SK-N-SH treated with all-trans-retinoic acid at 6 μM for 48 hours (cell line): Measurements from ENCODE around the gene TMEM203.

Experiments
- ATAC-seq: fragments of 200-7000 bp; cut with Tn5 transposase; 3 replicates; pipeline ENCODE4 v1.9.1; 2020; ENCODE audit warnings: mild to moderate bottlenecking, moderate library complexity
- ARNTL ChIP-seq: fragments of 450-650 bp; formaldehyde crosslinking; IDR thresholded peaks from 2 replicates; pipeline ENCODE4 v1.5.0; 2020; ENCODE audit warnings: low read depth, mild to moderate bottlenecking, moderate library complexity, borderline replicate concordance
- BACH2 ChIP-seq: fragments of 250-450 bp; sonication (Bioruptor Pico); IDR thresholded peaks from 2 replicates; pipeline ENCODE4 v1.9.0; 2021; ENCODE audit warnings: mild to moderate bottlenecking, borderline replicate concordance
- CSDC2 ChIP-seq: fragments of 250-450 bp; sonication (Bioruptor Pico); IDR thresholded peaks from 2 replicates; pipeline ENCODE4 v1.5.0; 2020; ENCODE audit warnings: mild to moderate bottlenecking, moderate library complexity
- ESRRG ChIP-seq: fragments of 250-450 bp; sonication (Bioruptor Pico); IDR thresholded peaks from 2 replicates; pipeline ENCODE4 v1.6.1; 2021; ENCODE audit warnings: mild to moderate bottlenecking
- GLIS3 ChIP-seq: fragments of 250-450 bp; sonication (Bioruptor Pico); IDR thresholded peaks from 2 replicates; pipeline ENCODE4 v1.5.0; 2020; ENCODE audit warnings: mild to moderate bottlenecking, moderate library complexity
- OSR1 ChIP-seq: fragments of 250-450 bp; sonication (Bioruptor Pico); IDR thresholded peaks from 2 replicates; pipeline ENCODE4 v1.8.0; 2022; ENCODE audit warnings: moderate library complexity, mild to moderate bottlenecking, inconsistent platforms
- RARB ChIP-seq: fragments of 250-450 bp; sonication (Bioruptor Pico); IDR thresholded peaks from 2 replicates; pipeline ENCODE4 v1.8.0; 2021; ENCODE audit warnings: mild to moderate bottlenecking, moderate library complexity
- SNAI2 ChIP-seq: fragments of 250-450 bp; sonication (Bioruptor Pico); IDR thresholded peaks from 2 replicates; pipeline ENCODE4 v1.5.0; 2020; ENCODE audit warnings: mild to moderate bottlenecking, moderate library complexity
- TOX ChIP-seq: fragments of 250-450 bp; sonication (Bioruptor Pico); IDR thresholded peaks from 2 replicates; pipeline ENCODE4 v1.8.0; 2021; ENCODE audit warnings: mild to moderate bottlenecking, moderate library complexity, borderline replicate concordance
- ZC3H10 ChIP-seq: fragments of 250-450 bp; sonication (Bioruptor Pico); IDR thresholded peaks from 2 replicates; pipeline ENCODE4 v1.5.1; 2021; ENCODE audit warnings: mild to moderate bottlenecking, moderate library complexity
- ZFP3 ChIP-seq: fragments of 250-450 bp; sonication (Bioruptor Pico); IDR thresholded peaks from 2 replicates; pipeline ENCODE4 v1.5.0; 2020; ENCODE audit warnings: mild to moderate bottlenecking, moderate library complexity
- ZFP30 ChIP-seq: fragments of 450-650 bp; formaldehyde crosslinking; IDR thresholded peaks from 2 replicates; pipeline ENCODE4 v1.5.0; 2022; ENCODE audit warnings: mild to moderate bottlenecking, moderate library complexity
- ZNF565 ChIP-seq: fragments of 450-650 bp; formaldehyde crosslinking; conservative IDR thresholded peaks from 2 replicates; pipeline ENCODE4 v1.5.0; 2020; ENCODE audit warnings: low read depth, mild to moderate bottlenecking, moderate library complexity
- ZNF8 ChIP-seq: fragments of 450-650 bp; formaldehyde crosslinking; IDR thresholded peaks from 2 replicates; pipeline ENCODE4 v1.5.0; 2020; ENCODE audit warnings: mild to moderate bottlenecking, moderate library complexity
- TF ChIP-seq, protein P1 (sequence below): fragments of 250-450 bp; sonication (Bioruptor Pico); IDR thresholded peaks from 2 replicates; pipeline ENCODE4 v1.8.0; 2020; ENCODE audit warnings: mild to moderate bottlenecking, moderate library complexity, borderline replicate concordance
- TF ChIP-seq, protein P2 (sequence below): fragments of 250-450 bp; sonication (Bioruptor Pico); IDR thresholded peaks from 2 replicates; pipeline ENCODE4 v1.5.0; 2020; ENCODE audit warnings: mild to moderate bottlenecking, moderate library complexity
- TF ChIP-seq, protein P3 (sequence below): fragments of 250-450 bp; sonication (Bioruptor Pico); IDR thresholded peaks from 2 replicates; pipeline ENCODE4 v1.8.0; 2021; ENCODE audit warnings: low read depth, mild to moderate bottlenecking, moderate library complexity, borderline replicate concordance
- TF ChIP-seq, protein P4 (sequence below): fragments of 250-450 bp; sonication (Bioruptor Pico); IDR thresholded peaks from 2 replicates; pipeline ENCODE4 v1.5.1; 2021; ENCODE audit warnings: mild to moderate bottlenecking, moderate library complexity

Gene TMEM203

DNA sequence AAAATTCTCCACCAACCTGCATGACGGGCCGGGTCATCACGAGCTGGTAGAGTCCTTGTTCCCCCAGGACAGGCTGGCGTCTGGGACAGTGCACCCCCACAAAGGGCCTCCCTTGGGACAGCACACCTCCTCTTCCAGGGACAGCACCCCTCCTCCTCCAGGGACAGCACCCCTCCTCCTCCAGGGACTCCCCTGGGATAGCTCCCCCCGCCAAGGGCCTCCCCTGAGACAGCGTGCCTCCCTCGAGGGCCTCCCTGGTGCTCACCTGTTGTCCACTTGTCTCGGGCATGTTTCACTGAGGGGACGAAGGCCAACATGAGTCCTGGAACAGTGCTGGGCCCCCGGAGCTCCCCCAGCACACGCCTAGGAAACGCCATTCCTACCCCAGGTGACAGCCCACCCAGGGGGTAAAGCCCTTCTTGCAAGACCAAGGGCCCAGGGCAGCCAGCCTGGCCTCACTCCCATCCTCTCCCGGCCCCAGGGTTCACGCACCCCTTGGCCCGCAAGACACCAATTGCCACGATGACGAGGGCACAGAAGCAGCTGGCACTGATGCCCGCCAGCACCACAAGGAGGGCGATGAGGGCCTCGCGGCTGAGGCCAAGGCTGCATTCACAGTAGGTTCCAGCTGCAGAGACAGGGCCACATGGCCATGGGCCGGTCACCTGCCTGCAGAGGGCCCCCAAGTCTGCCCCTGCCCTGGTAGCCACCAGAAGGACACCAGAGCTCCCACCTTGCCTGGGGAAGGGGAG is 34.1 kb downstream of the TMEM203 start:
- ATAC-seq = no peak
- TF ChIP-seq SNAI2 (CRISPR knock-in tag) = no peak
- TF ChIP-seq ZFP30 = no peak
- no peak for TF ChIP-seq GLIS3 (CRISPR knock-in tag)
- TF ChIP-seq, protein P1, sequence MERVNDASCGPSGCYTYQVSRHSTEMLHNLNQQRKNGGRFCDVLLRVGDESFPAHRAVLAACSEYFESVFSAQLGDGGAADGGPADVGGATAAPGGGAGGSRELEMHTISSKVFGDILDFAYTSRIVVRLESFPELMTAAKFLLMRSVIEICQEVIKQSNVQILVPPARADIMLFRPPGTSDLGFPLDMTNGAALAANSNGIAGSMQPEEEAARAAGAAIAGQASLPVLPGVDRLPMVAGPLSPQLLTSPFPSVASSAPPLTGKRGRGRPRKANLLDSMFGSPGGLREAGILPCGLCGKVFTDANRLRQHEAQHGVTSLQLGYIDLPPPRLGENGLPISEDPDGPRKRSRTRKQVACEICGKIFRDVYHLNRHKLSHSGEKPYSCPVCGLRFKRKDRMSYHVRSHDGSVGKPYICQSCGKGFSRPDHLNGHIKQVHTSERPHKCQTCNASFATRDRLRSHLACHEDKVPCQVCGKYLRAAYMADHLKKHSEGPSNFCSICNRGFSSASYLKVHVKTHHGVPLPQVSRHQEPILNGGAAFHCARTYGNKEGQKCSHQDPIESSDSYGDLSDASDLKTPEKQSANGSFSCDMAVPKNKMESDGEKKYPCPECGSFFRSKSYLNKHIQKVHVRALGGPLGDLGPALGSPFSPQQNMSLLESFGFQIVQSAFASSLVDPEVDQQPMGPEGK (CRISPR knock-in tag) = no peak
- no peak for TF ChIP-seq OSR1 (CRISPR knock-in tag)
- no peak for TF ChIP-seq ZFP3 (CRISPR knock-in tag)
- TF ChIP-seq, protein P2, sequence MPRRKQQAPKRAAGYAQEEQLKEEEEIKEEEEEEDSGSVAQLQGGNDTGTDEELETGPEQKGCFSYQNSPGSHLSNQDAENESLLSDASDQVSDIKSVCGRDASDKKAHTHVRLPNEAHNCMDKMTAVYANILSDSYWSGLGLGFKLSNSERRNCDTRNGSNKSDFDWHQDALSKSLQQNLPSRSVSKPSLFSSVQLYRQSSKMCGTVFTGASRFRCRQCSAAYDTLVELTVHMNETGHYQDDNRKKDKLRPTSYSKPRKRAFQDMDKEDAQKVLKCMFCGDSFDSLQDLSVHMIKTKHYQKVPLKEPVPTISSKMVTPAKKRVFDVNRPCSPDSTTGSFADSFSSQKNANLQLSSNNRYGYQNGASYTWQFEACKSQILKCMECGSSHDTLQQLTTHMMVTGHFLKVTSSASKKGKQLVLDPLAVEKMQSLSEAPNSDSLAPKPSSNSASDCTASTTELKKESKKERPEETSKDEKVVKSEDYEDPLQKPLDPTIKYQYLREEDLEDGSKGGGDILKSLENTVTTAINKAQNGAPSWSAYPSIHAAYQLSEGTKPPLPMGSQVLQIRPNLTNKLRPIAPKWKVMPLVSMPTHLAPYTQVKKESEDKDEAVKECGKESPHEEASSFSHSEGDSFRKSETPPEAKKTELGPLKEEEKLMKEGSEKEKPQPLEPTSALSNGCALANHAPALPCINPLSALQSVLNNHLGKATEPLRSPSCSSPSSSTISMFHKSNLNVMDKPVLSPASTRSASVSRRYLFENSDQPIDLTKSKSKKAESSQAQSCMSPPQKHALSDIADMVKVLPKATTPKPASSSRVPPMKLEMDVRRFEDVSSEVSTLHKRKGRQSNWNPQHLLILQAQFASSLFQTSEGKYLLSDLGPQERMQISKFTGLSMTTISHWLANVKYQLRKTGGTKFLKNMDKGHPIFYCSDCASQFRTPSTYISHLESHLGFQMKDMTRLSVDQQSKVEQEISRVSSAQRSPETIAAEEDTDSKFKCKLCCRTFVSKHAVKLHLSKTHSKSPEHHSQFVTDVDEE (CRISPR knock-in tag) = no peak
- TF ChIP-seq TOX = no peak

DNA sequence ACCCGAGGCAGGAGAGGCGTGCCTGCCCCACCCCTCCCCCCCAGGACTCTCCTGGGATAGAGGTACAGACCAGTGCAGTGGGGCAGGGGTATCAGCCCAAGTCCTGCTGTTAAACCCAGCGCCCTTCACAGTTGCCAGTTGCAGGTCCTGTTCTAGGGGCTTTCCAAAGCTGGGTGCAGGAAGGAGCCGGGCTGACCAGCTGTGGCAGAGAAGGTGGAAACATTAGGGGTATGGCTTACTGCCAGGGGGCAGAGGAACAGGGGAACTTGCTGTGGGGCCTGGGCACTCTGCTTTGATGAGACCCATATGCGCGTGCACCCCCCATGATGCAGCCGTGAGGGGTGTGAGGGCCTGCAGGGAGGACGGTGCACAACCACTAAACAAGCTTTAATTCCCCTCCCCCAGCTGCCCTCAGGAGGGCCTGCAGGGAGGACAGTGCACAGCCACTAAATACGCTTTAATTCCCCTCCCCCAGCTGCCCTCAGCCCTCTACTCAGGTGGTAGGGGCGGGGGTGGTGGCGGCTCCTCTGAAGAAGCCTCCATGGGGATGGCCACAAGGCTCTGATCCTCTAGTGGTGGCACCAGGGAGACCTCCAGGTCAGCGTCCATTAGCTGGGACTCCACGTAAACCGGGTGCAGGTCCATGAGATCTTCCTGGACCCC is 34.8 kb downstream of the TMEM203 start:
- no peak for TF ChIP-seq ZC3H10 (CRISPR knock-in tag)
- no peak for TF ChIP-seq TOX
- no peak for TF ChIP-seq GLIS3 (CRISPR knock-in tag)
- TF ChIP-seq, protein P3, sequence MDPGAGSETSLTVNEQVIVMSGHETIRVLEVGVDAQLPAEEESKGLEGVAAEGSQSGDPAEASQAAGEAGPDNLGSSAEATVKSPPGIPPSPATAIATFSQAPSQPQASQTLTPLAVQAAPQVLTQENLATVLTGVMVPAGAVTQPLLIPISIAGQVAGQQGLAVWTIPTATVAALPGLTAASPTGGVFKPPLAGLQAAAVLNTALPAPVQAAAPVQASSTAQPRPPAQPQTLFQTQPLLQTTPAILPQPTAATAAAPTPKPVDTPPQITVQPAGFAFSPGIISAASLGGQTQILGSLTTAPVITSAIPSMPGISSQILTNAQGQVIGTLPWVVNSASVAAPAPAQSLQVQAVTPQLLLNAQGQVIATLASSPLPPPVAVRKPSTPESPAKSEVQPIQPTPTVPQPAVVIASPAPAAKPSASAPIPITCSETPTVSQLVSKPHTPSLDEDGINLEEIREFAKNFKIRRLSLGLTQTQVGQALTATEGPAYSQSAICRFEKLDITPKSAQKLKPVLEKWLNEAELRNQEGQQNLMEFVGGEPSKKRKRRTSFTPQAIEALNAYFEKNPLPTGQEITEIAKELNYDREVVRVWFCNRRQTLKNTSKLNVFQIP (CRISPR knock-in tag) = no peak
- TF ChIP-seq CSDC2 = no peak
- no peak for TF ChIP-seq RARB (CRISPR knock-in tag)
- TF ChIP-seq ESRRG = no peak
- TF ChIP-seq ZNF565 (CRISPR knock-in tag) = no peak
- no peak for TF ChIP-seq ZFP3 (CRISPR knock-in tag)
- TF ChIP-seq ZFP30 = no peak
- no peak for TF ChIP-seq ARNTL (CRISPR knock-in tag)
- TF ChIP-seq, protein P2 (CRISPR knock-in tag) = no peak
- TF ChIP-seq ZNF8 = no peak
- TF ChIP-seq, protein P1 (CRISPR knock-in tag) = no peak
- ATAC-seq = no peak

DNA sequence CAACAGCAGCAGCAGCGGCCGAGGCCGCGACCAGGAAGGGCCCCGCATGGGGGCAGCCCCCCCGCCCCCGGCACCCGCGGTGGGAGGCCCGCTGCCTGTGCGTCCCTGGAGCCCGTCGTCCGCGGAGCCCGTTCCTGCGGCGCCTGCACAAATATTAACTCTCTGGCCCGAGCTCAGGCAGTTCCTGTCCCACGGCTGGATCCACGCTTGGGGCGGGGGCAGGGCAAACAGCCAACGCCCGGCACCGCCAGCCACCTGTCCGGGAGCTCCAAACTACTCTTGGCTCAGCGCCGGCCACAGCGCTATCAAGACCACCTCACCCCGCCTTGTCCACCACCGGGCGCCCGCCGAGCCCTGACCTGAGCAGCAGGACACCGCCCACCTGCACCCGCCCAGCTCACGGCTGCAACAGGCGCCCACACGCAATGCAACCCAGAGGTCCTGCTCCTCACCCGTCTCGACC is 35.5 kb downstream of the TMEM203 start, which contains the start of gene LRRC26:
Gene LRRC26 (minus strand): TSS at position 156 of the 463 bp plus-strand sequence. CDS start 108 bp downstream, at position 48.
- ATAC-seq = no peak

More for the DNA sequence above, 35.5 kb downstream of the TMEM203 start, which contains the start of gene LRRC26:
- TF ChIP-seq, protein P1 (CRISPR knock-in tag) = no peak
- no peak for TF ChIP-seq ARNTL (CRISPR knock-in tag)
- TF ChIP-seq, protein P4, sequence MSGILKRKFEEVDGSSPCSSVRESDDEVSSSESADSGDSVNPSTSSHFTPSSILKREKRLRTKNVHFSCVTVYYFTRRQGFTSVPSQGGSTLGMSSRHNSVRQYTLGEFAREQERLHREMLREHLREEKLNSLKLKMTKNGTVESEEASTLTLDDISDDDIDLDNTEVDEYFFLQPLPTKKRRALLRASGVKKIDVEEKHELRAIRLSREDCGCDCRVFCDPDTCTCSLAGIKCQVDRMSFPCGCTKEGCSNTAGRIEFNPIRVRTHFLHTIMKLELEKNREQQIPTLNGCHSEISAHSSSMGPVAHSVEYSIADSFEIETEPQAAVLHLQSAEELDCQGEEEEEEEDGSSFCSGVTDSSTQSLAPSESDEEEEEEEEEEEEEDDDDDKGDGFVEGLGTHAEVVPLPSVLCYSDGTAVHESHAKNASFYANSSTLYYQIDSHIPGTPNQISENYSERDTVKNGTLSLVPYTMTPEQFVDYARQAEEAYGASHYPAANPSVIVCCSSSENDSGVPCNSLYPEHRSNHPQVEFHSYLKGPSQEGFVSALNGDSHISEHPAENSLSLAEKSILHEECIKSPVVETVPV (CRISPR knock-in tag) = no peak
- no peak for TF ChIP-seq TOX
- no peak for TF ChIP-seq BACH2 (CRISPR knock-in tag)
- TF ChIP-seq ZNF565 (CRISPR knock-in tag) = no peak
- TF ChIP-seq SNAI2 (CRISPR knock-in tag) = no peak
- TF ChIP-seq, all 23 proteins: peak for 0
